AG10803 (cell line): ENCODE data around the gene CHI3L2.

ENCODE experiments used
- DNase-seq: peaks from one replicate; pipeline ENCODE4 v3.0.0; 2010; ENCODE audit warnings: low read depth
- H3K4me3 ChIP-seq: 2 replicates; pipeline ENCODE4 v1.5.1; 2011; ENCODE audit warnings: mild to moderate bottlenecking, low read length, control low read depth
- TF ChIP-seq, protein P1 (sequence below): conservative IDR thresholded peaks from 2 replicates; pipeline ENCODE4 v1.5.1; 2011; ENCODE audit warnings: mild to moderate bottlenecking, low read length, control low read depth, inconsistent platforms

The CHI3L2 gene

DNA sequence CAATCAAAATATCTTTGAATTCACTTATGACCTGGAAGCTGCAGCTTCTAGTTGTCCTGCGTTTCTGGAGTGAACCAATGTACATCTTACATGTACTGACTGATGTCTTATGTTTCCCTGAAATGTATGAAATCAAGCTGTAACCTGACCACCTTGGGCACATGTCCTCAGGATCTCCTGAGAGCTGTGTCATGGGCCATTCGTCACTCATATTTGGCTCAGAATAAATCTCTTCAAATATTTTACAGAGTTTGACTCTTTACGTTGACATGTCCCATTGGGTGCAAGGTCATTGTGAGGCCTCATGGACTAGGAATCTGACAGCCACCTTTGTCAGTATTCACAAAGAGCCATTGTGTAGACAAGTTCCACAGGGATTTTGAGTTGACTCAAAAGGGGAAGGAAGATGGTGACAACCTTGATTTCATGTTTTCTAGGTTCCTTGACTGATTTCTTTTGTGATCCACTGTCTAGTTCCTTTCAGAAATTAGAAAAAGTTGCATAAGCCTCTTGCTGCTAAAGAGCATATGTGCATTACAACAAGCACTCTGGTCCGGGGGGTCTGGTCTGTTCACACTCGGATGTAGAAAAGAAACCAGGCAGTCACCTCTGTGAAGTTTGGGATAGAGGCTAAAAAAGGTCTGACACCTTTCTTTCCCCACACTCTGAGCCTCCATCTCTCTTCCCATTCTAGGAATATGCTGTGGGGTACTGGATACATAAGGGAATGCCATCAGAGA lies 10.7 kb downstream of the CHI3L2 start:
- TF ChIP-seq, protein P1, sequence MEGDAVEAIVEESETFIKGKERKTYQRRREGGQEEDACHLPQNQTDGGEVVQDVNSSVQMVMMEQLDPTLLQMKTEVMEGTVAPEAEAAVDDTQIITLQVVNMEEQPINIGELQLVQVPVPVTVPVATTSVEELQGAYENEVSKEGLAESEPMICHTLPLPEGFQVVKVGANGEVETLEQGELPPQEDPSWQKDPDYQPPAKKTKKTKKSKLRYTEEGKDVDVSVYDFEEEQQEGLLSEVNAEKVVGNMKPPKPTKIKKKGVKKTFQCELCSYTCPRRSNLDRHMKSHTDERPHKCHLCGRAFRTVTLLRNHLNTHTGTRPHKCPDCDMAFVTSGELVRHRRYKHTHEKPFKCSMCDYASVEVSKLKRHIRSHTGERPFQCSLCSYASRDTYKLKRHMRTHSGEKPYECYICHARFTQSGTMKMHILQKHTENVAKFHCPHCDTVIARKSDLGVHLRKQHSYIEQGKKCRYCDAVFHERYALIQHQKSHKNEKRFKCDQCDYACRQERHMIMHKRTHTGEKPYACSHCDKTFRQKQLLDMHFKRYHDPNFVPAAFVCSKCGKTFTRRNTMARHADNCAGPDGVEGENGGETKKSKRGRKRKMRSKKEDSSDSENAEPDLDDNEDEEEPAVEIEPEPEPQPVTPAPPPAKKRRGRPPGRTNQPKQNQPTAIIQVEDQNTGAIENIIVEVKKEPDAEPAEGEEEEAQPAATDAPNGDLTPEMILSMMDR = no peak
- no peak for DNase-seq
- H3K4me3 ChIP-seq = no peak overlapping the region

DNA sequence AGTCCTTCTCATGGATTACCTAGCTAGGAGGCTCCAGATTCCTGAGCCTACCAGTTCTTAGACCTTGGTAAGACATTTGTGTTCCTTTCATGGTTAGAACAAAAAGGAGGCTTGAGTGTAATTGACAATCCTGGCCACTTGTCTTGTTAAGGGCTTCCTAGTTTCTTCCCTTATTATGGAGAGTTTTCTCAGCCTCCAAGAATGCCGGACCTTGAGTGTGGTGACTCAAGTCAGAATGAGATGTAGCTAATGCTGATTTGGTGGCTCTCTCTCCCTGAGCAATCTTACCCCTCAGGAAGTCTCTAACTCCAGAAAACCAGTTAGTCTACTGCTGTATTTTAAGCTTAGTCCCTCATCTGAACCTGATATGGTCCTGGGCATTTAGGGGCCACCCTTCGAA lies 14.3 kb downstream of the CHI3L2 start:
- no peak overlapping the region for H3K4me3 ChIP-seq
- TF ChIP-seq, protein P1 = no peak
- DNase-seq = no peak

DNA sequence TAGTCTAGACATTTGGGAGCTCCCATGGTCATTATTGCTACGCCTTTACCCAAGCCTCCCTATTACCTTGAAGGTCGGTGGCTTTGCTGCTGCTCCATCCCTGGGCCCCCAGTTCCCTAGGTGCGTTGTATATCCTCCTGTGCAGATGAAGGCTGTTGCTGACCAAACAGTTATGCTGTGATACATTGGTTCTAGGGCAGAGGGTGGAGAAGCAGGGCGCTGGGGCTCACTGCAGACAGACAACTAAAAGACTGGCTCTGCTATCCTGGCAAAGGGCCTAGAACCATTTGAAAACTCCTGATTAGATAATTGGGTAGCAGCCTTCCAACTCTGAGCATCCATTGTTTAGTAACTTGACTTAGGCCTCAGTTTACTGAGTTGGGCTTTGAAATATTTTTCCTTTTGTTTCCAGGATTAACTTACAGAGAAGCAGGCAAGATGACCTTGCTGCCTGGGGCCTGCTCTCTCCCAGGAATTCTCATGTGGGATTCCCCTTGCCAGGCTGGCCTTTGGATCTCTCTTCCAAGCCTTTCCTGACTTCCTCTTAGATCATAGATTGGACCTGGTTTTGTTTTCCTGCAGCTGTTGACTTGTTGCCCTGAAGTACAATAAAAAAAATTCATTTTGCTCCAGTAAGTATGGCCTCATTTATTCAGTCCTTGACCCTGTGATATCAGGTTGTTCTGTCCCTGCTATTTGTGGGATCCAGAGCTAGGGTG lies 15.5 kb downstream of the CHI3L2 start:
- TF ChIP-seq, protein P1 = no peak
- DNase-seq = no peak

DNA sequence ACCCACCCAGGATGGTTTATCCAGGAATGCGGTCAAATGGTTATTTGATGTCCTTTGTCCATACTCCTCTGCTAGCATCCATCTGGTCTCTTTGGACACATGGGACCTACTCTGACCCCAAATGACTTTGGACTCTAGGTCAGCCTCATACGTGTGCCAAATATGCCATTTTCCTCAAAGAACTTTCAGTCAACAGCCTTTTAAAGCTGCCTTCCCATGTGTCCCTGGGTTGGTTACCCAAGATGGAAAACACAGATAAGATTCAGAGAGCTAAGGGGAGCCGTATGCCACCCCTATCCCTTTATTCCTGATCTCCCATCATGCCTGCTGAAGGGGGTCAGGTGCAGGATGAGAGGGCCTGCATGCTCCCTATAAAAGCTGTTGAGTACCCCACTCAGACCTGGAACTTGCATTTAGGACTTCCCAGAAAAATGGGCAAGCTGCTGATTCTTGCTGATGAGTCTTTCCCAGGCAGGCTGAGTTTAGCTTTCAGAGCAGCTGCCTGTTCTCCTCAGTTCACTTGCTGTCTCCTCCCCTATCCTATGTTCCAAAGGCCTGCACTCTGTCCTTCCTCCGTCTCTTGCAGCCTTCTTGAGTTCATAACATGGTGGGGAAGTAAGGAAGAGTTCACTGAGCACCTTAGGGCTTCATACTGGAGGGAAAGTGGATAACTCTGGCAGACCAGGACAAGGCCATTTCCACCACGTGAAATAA lies 19.8 kb downstream of the CHI3L2 start:
- TF ChIP-seq, protein P1 = no peak

More for the DNA sequence above, 15.5 kb downstream of the CHI3L2 start:
- H3K4me3 ChIP-seq = no peak overlapping the region

DNA sequence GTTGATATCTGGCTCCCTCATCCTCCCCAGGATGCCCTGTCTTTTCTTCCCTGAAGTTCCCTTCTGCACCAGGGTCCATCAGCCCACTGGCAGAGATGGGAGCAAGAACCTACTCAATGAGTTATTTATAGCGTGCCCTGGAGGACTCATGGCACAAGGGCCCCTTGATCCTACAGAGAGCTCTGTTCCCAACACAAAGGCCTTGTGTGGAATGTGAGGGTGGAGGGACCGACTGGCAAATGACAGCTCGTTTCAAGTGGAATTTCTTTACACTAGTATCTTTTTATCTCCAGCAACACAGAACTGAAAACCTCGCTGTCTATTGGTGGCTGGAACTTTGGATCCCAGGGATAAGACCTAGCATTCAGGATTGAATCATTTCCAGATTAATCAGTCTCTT lies 22.4 kb downstream of the CHI3L2 start:
- no peak overlapping the region for H3K4me3 ChIP-seq
- TF ChIP-seq, protein P1 = no peak
- no peak for DNase-seq

More for the DNA sequence above, 19.8 kb downstream of the CHI3L2 start:
- H3K4me3 ChIP-seq = no peak overlapping the region
- no peak for DNase-seq

DNA sequence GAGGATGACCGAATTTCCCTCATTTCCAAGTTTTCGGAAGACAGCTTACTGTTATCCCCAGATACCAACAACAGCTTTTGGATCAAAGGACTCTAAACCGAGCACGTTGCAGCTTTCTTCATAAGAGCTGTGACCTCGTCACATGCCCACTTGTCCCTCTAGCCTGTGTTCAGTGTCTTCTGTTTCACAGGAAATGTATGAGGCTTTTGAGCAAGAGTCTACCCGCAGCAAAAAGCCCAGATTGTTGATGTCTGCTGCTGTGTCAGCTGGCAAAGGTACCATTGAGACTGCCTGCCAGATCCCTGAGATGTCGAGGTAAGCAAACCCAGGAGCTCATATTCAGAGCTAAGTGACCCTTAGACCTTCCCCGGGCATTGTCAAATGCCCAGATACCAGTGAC lies 24.1 kb downstream of the CHI3L2 start:
- no peak overlapping the region for H3K4me3 ChIP-seq
- TF ChIP-seq, protein P1 = no peak
- DNase-seq = no peak
